Chondrocyte (in vitro differentiated cells): ENCODE results near the gene LDHAL6A. TPM values are rescaled to one million over a fixed set of nuclear protein-coding genes. Genes with fewer than 3 reads are reported as not detected.

Experiments
- DNase-seq: peaks from one replicate; pipeline ENCODE4 v3.0.0; 2021; ENCODE audit warnings: mixed read lengths, low spot score
- H3K27ac Mint-ChIP-seq: one replicate; pipeline ENCODE4 v1.8.0; 2021; ENCODE audit warnings: mild to moderate bottlenecking, moderate library complexity, mixed read lengths; ENCODE audit not compliant: unreplicated experiment
- H3K27me3 Mint-ChIP-seq: 2 replicates; pipeline ENCODE4 v1.8.0; 2021; ENCODE audit warnings: low read depth, mixed read lengths
- H3K36me3 Mint-ChIP-seq: 2 replicates; pipeline ENCODE4 v1.8.0; 2021; ENCODE audit warnings: low read depth, mixed read lengths
- H3K4me1 Mint-ChIP-seq: 2 replicates; pipeline ENCODE4 v1.8.0; 2021; ENCODE audit warnings: low read depth, mild to moderate bottlenecking, mixed read lengths
- H3K4me3 Mint-ChIP-seq: one replicate; pipeline ENCODE4 v1.8.0; 2021; ENCODE audit warnings: mild to moderate bottlenecking, moderate library complexity, mixed read lengths; ENCODE audit not compliant: unreplicated experiment
- H3K9me3 Mint-ChIP-seq: 2 replicates; pipeline ENCODE4 v1.8.0; 2021; ENCODE audit warnings: low read depth, mixed read lengths
- total RNA-seq: library from RNA; stranded (reverse); gene quantifications from 3 replicates; pipeline ENCODE4 v1.2.1, GENCODE V29; 2021
- TF ChIP-seq, protein P1 (sequence below): fragments of 200-600 bp; sonication (generic); IDR thresholded peaks from 2 replicates; pipeline ENCODE4 v1.5.0; 2021; ENCODE audit warnings: antibody characterized with exemption, mild to moderate bottlenecking, moderate library complexity

LDHAL6A gene
- total RNA-seq, 1 donor from 2014 or later, result not detected

- TF ChIP-seq, protein P1, sequence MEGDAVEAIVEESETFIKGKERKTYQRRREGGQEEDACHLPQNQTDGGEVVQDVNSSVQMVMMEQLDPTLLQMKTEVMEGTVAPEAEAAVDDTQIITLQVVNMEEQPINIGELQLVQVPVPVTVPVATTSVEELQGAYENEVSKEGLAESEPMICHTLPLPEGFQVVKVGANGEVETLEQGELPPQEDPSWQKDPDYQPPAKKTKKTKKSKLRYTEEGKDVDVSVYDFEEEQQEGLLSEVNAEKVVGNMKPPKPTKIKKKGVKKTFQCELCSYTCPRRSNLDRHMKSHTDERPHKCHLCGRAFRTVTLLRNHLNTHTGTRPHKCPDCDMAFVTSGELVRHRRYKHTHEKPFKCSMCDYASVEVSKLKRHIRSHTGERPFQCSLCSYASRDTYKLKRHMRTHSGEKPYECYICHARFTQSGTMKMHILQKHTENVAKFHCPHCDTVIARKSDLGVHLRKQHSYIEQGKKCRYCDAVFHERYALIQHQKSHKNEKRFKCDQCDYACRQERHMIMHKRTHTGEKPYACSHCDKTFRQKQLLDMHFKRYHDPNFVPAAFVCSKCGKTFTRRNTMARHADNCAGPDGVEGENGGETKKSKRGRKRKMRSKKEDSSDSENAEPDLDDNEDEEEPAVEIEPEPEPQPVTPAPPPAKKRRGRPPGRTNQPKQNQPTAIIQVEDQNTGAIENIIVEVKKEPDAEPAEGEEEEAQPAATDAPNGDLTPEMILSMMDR, result no peak
These were observed 23.4 kb downstream of the LDHAL6A start for GRCh38 chr11:18479063-18479462.

GRCh38 chr11:18485913-18486528 is 30.4 kb downstream of the LDHAL6A start:
- H3K4me3 Mint-ChIP-seq, result no peak overlapping the region
- H3K27ac Mint-ChIP-seq, result no peak overlapping the region
- peaks cover 34% of the 10 kb centered on the region for H3K36me3 Mint-ChIP-seq
- no peak for DNase-seq
- peaks cover 8% of the 10 kb centered on the region for H3K4me1 Mint-ChIP-seq
- no peaks in the 10 kb centered on the region for H3K9me3 Mint-ChIP-seq
- TF ChIP-seq, protein P1, result no peak
- no peaks in the 10 kb centered on the region for H3K27me3 Mint-ChIP-seq

More at GRCh38 chr11:18479063-18479462, 23.4 kb downstream of the LDHAL6A start:
- DNase-seq, result no peak
- no peaks in the 10 kb centered on the region for H3K9me3 Mint-ChIP-seq
- peaks cover 44% of the 10 kb centered on the region for H3K36me3 Mint-ChIP-seq
- H3K4me3 Mint-ChIP-seq, result no peak overlapping the region
- H3K27ac Mint-ChIP-seq, result no peak overlapping the region
- H3K27me3 Mint-ChIP-seq, result no peaks in the 10 kb centered on the region
- H3K4me1 Mint-ChIP-seq, result no peaks in the 10 kb centered on the region

DNA sequence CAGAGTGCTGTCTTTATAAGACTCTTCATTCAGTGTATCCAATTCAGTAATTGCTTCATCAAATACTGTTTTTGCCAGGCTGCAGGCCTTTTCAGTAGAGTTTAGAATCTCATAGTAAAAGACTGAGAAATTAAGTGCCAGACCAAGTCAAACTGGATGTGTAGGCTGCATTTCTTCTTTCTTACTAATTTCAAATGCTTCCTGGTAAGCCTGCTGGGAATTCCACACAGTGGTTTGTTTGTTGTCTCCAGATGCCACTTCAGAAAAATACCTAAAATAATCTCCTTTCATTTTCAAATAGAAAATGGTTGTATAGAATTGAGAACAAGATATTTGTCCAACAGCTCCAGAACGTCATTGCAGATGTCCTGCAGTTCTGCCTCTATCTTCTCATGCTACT is 34.7 kb downstream of the LDHAL6A start:
- peaks cover 12% of the 10 kb centered on the region for H3K36me3 Mint-ChIP-seq
- no peaks in the 10 kb centered on the region for H3K27me3 Mint-ChIP-seq
- H3K9me3 Mint-ChIP-seq, result no peaks in the 10 kb centered on the region
- peaks cover 19% of the 10 kb centered on the region for H3K4me1 Mint-ChIP-seq
- no peak for DNase-seq
- no peak overlapping the region for H3K4me3 Mint-ChIP-seq
- TF ChIP-seq, protein P1, result no peak
- H3K27ac Mint-ChIP-seq, result no peak overlapping the region

GRCh38 chr11:18490736-18491485 is 35.3 kb downstream of the LDHAL6A start:
- H3K4me3 Mint-ChIP-seq, result no peak overlapping the region
- H3K27ac Mint-ChIP-seq, result no peak overlapping the region
- no peaks in the 10 kb centered on the region for H3K9me3 Mint-ChIP-seq
- no peaks in the 10 kb centered on the region for H3K27me3 Mint-ChIP-seq
- peaks cover 19% of the 10 kb centered on the region for H3K4me1 Mint-ChIP-seq
- peaks cover 15% of the 10 kb centered on the region for H3K36me3 Mint-ChIP-seq
- DNase-seq, result no peak
- TF ChIP-seq, protein P1, result no peak

GRCh38 chr11:18491924-18492323 is 36.3 kb downstream of the LDHAL6A start:
- no peaks in the 10 kb centered on the region for H3K27me3 Mint-ChIP-seq
- no peaks in the 10 kb centered on the region for H3K9me3 Mint-ChIP-seq
- no peak for DNase-seq
- TF ChIP-seq, protein P1, result no peak
- no peak overlapping the region for H3K27ac Mint-ChIP-seq
- H3K4me1 Mint-ChIP-seq, result peaks cover 19% of the 10 kb centered on the region
- peaks cover 15% of the 10 kb centered on the region for H3K36me3 Mint-ChIP-seq
- H3K4me3 Mint-ChIP-seq, result no peak overlapping the region
